ENCODE data around the gene KLHL29. TPM values are rescaled to one million over a fixed set of nuclear protein-coding genes. Genes with fewer than 3 reads are reported as not detected.

The KLHL29 gene
- total RNA-seq, 4 donors from 2014 or later = 39.6 to 52.0 (median 40.4) TPM

DNA sequence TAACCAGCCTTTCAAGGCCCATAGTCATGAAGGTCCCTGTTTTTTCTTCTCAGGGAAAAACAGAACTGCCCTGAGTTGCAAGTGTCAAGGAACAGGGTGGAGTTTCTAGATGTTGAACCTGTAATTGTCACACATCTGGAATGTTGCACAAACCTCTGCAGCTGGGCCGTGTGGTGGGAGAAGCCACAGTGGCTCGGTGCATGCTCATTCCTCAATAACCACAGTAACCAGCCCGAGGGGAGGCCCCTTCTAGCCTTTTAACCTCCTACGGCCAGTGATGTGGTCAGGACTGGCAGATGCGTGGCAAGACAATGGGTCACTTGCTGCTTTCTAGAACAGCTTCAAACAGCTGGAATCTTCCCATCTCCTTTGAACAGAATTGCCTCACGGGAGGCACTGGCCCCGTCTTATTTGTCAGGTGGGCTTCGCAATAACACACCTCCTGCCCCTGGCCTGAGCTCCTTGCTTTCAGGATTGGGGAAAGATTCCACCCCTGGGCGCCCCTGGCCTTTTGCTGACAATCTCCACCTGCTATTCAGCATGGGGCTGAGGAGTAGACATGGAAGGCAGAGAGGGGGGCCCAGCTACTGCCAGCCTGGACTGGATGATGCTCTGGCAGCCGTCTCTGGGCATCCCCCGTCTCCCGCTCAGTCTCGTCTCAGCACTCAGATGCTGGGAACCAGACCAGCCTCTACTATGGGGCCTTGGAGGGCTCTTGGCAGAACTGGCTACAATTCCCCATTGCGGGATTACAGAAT, 102.9 kb downstream of the KLHL29 start:
- Histone ChIP-seq H3K27ac (peak overlapping the region in 2 of 4 donors; percentile 50 to 59), H3K36me3 (no peaks in the 10 kb centered on the region), H3K4me1 (peaks cover 0 to 86% (median 24%) of the 10 kb centered on the region in 4 donors), H3K27me3 (no peaks in the 10 kb centered on the region), H3K9me3 (no peaks in the 10 kb centered on the region), H3K4me3 (no peak overlapping the region)
- WGBS, 2 donors = 74 to 75% methylated on average over 12 of the region's 14 CpGs
- TF ChIP-seq EP300 (IDR thresholded peaks at IDR 0.05) = no peak
- no peak for TF ChIP-seq POLR2A (IDR thresholded peaks at IDR 0.05)
- TF ChIP-seq, protein P1, sequence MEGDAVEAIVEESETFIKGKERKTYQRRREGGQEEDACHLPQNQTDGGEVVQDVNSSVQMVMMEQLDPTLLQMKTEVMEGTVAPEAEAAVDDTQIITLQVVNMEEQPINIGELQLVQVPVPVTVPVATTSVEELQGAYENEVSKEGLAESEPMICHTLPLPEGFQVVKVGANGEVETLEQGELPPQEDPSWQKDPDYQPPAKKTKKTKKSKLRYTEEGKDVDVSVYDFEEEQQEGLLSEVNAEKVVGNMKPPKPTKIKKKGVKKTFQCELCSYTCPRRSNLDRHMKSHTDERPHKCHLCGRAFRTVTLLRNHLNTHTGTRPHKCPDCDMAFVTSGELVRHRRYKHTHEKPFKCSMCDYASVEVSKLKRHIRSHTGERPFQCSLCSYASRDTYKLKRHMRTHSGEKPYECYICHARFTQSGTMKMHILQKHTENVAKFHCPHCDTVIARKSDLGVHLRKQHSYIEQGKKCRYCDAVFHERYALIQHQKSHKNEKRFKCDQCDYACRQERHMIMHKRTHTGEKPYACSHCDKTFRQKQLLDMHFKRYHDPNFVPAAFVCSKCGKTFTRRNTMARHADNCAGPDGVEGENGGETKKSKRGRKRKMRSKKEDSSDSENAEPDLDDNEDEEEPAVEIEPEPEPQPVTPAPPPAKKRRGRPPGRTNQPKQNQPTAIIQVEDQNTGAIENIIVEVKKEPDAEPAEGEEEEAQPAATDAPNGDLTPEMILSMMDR (IDR thresholded peaks at IDR 0.05) = no peak
- no peak for DNase-seq (ENCODE audit: low spot score in 2 of 2)

DNA sequence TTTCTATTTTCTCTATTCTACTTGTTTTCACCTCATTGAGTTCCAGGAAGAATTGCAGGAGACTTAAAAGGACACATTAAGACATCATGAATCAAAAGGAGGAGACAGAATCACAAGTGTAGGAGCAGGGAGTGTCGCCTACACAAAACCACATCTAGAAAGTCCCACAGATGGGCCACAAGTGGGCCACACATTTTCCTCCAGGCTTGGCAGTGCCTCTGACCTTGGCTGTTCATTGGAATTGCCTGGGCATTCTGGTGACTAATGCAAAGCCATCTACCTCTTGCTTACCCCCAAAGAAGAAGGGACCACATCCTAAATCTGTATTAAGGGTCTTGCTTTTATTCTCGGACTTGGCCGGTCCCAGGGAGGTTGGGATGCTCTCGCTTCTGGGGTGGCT, 103.6 kb downstream of the KLHL29 start:
- TF ChIP-seq EP300 (IDR thresholded peaks at IDR 0.05) (no peak), POLR2A (IDR thresholded peaks at IDR 0.05) (no peak)
- TF ChIP-seq, protein P1 (IDR thresholded peaks at IDR 0.05) = no peak
- Histone ChIP-seq H3K27me3 (no peaks in the 10 kb centered on the region), H3K36me3 (no peaks in the 10 kb centered on the region), H3K4me3 (no peak overlapping the region), H3K27ac (peak overlapping the region in 1 of 4 donors; percentile 59), H3K9me3 (no peaks in the 10 kb centered on the region), H3K4me1 (peaks cover 0 to 90% (median 25%) of the 10 kb centered on the region in 4 donors)
- 82 to 96% methylated on average over 4 of the region's 4 CpGs for WGBS, 2 donors
- no peak for DNase-seq (ENCODE audit: low spot score in 2 of 2)

DNA sequence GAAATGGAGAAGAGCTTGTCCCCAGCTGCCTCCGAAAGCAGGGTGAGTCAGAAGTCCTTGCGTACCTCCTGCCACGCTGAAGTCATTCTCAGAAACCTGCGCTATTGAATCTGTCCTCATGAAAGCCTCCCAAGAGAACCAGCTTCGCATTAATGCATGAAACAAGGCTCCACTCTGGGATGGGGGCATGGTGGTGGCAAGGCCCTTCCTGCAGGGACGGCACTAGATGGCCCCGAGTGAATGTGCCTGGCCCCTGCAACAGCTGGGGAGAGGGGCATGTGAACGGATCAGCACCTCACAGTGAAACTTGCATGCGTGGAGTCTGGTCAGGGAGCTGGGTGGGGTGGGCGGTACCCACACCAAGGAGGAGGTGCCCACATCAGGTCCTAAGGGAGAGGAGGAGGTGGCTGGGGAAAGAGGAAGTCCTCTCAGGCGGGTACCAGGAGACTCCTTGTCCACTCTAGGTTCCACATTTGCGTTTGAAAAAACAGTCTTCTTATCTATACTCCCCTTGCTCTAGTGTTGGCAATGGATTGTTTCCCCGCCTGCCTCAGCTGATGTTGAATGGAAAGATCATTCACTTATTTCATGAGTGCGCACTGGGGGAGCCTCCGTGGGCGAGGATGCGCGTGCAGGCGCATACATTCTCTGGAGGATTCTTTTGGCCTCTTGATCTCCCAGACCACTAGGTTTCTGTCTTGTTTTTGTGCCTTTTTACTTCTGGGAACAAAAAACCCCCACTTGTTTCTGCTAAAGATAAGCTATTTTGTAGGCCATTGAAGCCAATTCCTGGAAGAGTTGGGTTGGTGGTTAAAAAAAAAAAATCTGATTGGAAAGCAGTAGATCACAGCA, 104.7 kb downstream of the KLHL29 start:
- 68 to 74% methylated on average over 19 of the region's 19 CpGs for WGBS, 2 donors
- TF ChIP-seq POLR2A (IDR thresholded peaks at IDR 0.05) (no peak), EP300 (IDR thresholded peaks at IDR 0.05) (no peak)
- TF ChIP-seq, protein P1 (IDR thresholded peaks at IDR 0.05) = no peak
- Histone ChIP-seq H3K4me1 (peaks cover 0 to 90% (median 25%) of the 10 kb centered on the region in 4 donors), H3K9me3 (no peaks in the 10 kb centered on the region), H3K27me3 (no peaks in the 10 kb centered on the region), H3K27ac (peak overlapping the region in 2 of 4 donors; percentile 3 to 59), H3K36me3 (no peaks in the 10 kb centered on the region), H3K4me3 (no peak overlapping the region)
- no peak for DNase-seq (ENCODE audit: low spot score in 2 of 2)

DNA sequence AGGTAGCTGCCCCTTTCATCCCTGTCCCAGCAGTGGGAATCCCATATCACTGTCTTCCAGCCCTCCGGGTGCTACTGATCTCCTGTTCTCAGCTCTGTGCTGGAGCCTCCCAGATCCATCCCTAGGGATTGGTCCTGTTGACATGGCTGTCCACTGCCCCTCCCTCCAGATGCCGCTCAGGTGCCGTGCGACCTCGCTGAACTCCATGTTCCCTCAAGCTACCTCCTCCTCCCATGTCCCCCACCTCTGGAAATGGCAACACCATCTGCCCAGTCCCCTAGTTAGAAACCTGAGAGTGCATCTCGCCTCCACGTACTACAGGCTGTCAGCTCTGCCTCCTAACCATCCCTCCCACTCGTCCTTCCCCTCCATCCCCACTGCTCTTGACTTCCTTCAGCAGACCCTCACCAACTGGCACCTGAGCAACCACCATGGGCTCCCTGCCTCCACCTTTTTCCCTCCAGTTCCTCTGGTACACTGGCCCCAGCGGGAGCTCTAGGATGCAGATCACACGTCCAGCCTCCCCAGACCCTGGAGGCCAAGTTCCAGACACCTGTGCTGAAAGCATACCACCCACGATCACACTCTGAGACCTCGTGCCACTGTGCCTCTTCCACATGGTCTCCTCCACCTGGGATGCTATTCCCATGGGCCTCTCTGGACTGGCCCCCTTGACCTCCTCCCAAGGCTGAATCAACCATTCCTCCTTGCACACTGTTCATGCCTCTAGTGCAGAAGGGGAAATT, 106.8 kb downstream of the KLHL29 start:
- Histone ChIP-seq H3K4me3 (no peak overlapping the region), H3K36me3 (no peaks in the 10 kb centered on the region), H3K27ac (peak overlapping the region in 1 of 4 donors; percentile 65), H3K27me3 (no peaks in the 10 kb centered on the region), H3K4me1 (peaks cover 0 to 91% (median 28%) of the 10 kb centered on the region in 4 donors), H3K9me3 (no peaks in the 10 kb centered on the region)
- TF ChIP-seq, protein P1 (IDR thresholded peaks at IDR 0.05) = no peak
- TF ChIP-seq POLR2A (IDR thresholded peaks at IDR 0.05) = no peak
- TF ChIP-seq EP300 (IDR thresholded peaks at IDR 0.05) = no peak
- WGBS, 2 donors = 89 to 93% methylated on average over 12 of the region's 12 CpGs
- no peak for DNase-seq (ENCODE audit: low spot score in 2 of 2)

Measured in tibial nerve (tissue), 4 donors.